T1000 (cell line): ENCODE measurements around the gene POLR1E.

Experiments
- DNase-seq: peaks from one replicate; lab custom pipeline; 2025; ENCODE audit warnings: mixed read lengths; lab: John Stamatoyannopoulos, UW

Gene POLR1E

GRCh38 chr9:37534901-37535300 is 49.2 kb downstream of the POLR1E start:
- no peak for DNase-seq

- DNase-seq: no peak
These were observed 52.4 kb downstream of the POLR1E start for GRCh38 chr9:37538099-37538498.

GRCh38 chr9:37539634-37540033 is 53.9 kb downstream of the POLR1E start:
- DNase-seq: no peak

GRCh38 chr9:37540634-37541033 is 54.9 kb downstream of the POLR1E start:
- DNase-seq: no peak

GRCh38 chr9:37541465-37541864 is 55.7 kb downstream of the POLR1E start:
- no peak for DNase-seq

- DNase-seq: no peak
These were observed 56.7 kb downstream of the POLR1E start for GRCh38 chr9:37542488-37542887.

- no peak for DNase-seq
These were observed 57.1 kb downstream of the POLR1E start for GRCh38 chr9:37542895-37543294.

GRCh38 chr9:37543468-37543867 is 57.7 kb downstream of the POLR1E start:
- no peak for DNase-seq

GRCh38 chr9:37547328-37547878 is 61.7 kb downstream of the POLR1E start:
- DNase-seq: no peak

- no peak for DNase-seq
These were observed 63.8 kb downstream of the POLR1E start for GRCh38 chr9:37549527-37549926.

GRCh38 chr9:37550781-37551180 is 65.0 kb downstream of the POLR1E start:
- DNase-seq: no peak

GRCh38 chr9:37551468-37551867 is 65.7 kb downstream of the POLR1E start:
- no peak for DNase-seq

GRCh38 chr9:37551888-37552287 is 66.1 kb downstream of the POLR1E start:
- DNase-seq: no peak
